ENCODE results near the gene MRPS18A.

DNA sequence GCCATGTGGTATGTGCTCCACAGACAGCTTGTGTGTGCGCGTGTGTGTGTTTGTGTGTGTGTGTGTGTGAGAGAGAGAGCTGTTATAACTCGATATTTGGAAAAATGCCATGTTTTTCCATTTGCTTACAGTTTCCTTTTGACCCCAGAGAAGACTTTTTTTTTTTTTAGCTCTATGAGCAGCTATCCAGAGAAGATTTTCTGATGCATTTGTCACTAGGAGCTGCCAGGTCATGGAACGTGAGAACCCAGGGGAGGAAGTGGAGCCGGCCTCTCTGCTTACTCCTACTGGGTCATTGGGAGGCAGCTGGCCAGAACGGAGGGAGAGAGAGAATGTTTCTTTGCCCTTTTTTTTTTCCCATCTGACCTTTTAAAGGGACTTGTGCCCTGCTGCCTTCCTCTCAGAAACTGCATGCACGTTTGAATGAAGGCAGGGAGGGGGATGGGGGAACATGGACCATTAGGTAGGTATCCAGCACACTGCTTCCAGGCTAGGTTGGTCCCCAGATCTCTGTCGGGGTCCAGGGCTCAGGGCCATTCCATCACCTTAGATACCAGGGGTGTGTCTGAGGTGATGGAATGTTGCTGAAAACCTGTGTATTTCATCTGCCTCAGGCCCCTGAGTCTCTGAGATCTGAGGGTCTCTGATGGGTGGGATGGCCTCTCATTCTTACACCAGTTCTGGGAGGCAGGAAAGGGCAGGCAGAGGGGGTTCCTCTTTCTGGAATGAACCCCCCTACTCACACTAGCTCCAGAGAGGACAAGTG lies 11.2 kb upstream of the MRPS18A start:
- TF ChIP-seq, protein P1, sequence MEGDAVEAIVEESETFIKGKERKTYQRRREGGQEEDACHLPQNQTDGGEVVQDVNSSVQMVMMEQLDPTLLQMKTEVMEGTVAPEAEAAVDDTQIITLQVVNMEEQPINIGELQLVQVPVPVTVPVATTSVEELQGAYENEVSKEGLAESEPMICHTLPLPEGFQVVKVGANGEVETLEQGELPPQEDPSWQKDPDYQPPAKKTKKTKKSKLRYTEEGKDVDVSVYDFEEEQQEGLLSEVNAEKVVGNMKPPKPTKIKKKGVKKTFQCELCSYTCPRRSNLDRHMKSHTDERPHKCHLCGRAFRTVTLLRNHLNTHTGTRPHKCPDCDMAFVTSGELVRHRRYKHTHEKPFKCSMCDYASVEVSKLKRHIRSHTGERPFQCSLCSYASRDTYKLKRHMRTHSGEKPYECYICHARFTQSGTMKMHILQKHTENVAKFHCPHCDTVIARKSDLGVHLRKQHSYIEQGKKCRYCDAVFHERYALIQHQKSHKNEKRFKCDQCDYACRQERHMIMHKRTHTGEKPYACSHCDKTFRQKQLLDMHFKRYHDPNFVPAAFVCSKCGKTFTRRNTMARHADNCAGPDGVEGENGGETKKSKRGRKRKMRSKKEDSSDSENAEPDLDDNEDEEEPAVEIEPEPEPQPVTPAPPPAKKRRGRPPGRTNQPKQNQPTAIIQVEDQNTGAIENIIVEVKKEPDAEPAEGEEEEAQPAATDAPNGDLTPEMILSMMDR (IDR thresholded peaks at IDR 0.05): no peak
- TF ChIP-seq POLR2AphosphoS5 (IDR thresholded peaks at IDR 0.05) (no peak), POLR2A (IDR thresholded peaks at IDR 0.05) (no peak)
